ENCODE data around the gene SLC25A19.

- no peak for TF ChIP-seq FOXP2 (optimal IDR thresholded peaks at IDR 0.05; ENCODE audit: control extremely low read depth, extremely low read length, insufficient read depth)
- no peak for TF ChIP-seq POLR2AphosphoS5 (IDR thresholded peaks at IDR 0.05; ENCODE audit: borderline replicate concordance, low read depth, low read length)
Measured at GRCh38 chr17:75228305-75228704, 60.9 kb downstream of the SLC25A19 start.

Data from SK-N-MC (cell line).